Stimulated activated CD4-positive, alpha-beta T cell treated with anti-CD3 and anti-CD28 coated beads, Interleukin-12 subunit alpha, Interleukin-12 subunit beta, amount 100 ng/mL, for 48 hours (primary cell): ENCODE results near the gene C2CD3.

Experiments used
- DNase-seq, 3 donors: peaks; one replicate each; pipeline ENCODE4 v3.0.0-alpha.2; 2020; ENCODE audit warnings: low read depth in 2 of 3, low spot score in 1 of 3

The C2CD3 gene

DNA sequence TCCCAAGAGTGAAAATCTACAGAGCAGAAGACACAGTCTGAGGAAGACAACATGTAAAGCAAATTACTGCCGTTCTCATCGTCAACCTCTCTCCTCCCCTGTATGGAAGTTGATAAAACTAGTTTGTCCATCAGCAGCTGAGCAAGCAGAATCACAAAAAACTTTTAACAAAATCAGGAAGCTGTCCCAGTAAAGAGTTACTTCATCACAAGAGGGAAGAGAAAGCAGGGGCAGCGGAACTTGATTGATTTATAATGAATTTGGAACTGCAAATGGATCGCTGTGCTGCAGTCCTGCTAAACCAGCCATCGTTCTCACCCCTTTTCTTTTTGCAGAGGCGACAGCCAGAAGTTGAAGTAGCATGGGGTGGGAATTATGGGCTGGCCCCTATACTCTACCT lies 148.3 kb downstream of the C2CD3 start:
- no peak for DNase-seq

DNA sequence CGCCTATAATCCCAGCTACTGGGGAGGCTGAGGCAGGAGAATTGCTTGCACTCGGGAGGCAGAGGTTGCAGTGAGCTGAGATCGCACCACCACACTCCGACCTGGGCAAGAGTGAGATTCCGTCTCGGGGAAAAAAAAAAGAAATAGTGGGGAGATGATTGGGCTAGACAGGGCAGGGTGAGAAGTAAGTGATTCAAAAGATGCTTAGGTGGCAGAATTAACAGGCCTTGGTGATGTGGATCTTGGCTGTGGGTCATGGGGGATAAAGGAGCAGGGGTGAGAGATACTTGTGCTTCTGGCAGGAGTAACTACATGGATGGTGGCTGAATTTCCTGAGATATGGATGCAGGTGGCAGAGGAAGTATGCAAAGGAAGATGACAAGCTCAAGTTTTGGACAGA lies 148.8 kb downstream of the C2CD3 start:
- no peak for DNase-seq

DNA sequence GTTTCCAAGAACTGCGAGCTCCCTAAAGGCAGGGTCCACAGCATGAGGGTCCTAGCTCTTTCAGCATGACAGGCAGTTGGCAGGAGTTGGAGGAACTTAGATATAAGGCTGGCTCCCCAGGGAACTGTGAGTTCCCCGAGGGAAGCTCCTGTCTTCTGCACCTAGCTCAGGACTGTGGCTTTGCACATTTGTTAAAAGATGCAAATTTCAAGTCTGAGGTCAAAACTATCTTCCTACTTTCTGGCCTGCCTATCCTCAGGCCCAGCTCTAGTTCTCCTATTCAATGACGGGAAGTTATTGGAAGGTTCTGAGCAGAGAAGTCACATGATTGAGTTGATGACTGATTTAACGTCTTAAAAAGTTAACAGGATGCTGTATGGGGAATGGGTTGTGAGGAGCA lies 150.3 kb downstream of the C2CD3 start:
- DNase-seq = no peak

DNA sequence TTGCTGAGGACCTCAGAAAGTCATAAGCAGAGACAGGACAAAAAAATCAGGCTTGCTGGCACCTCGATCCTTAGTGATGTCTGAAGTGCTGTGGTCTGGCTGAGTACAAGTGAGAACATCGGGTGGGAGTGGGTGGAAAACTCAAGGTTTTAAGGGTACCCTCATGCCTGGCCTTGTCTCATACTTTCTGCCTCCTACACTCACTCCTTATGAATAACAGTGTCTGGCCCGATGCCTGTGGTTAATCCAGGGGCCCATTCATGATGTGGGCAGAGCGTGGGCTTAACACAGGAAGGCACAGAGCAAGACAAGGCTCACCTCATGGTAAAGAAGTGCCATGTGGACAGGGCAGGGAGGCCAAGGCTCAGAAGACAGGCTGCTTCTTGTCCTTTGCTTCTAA lies 150.9 kb downstream of the C2CD3 start:
- DNase-seq = peak; percentile 68 to 77 (median 74)

DNA sequence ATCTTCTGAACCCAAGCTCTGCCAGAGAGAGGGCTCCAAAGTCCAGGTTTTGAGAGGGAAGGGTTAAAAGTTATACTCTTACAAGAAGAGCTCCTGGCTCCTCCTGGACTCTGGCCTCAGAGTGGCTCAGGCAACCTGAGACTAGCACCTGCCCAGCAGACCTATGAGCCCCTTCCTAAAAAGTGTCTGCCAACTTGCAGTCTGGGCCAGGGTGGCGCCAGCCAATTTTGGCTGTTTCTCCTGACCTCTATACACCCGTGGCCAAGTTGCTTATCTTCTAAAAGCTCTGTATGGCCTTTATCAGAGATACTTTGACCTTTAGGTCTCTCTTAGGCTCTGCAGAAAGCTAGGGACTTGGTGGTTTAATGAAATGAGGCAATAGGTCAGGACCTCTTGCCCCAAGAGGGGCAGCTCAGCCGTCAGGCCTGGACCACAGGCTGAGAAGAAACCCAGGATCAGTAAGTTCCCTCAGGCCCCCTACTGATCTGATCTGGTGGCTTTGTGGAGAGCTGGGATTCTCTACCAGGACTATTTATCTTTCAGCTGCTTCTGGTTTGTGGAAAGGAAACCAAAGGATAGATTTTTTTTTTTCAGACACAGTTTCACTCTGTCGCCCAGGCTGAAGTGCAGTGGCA lies 151.6 kb downstream of the C2CD3 start:
- no peak for DNase-seq

DNA sequence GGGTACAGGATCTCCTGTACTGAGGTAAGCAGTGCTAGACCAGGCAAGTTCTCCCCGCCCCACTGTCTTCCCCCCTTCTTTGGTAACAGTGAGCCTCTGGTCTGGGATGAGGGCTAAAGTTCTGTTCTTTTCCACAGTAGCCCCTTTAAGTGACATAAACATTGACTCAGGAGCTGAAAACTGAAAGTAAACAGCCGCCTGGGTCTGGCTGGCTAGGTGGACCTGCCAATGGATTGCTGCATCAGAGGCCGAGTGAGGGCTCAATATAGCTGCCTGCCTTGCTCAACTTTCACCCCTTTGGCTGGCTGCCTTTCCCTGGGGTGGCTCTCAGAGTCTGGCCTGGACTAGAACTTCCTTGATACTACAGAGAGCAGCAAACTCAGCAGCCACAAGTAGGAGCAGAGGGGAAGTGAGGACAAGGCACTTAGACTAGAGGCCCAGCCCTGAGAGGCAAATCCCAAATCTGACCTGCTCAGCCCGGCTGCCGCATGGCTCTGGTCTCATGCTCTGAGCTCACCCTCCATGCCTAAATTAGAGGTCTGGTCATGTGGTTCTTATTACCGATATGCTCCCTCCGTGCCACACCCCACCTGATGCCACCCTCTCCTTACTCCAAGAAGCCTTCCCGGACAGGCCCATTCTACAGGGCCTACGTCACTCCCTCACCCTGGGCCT lies 152.3 kb downstream of the C2CD3 start:
- no peak for DNase-seq

DNA sequence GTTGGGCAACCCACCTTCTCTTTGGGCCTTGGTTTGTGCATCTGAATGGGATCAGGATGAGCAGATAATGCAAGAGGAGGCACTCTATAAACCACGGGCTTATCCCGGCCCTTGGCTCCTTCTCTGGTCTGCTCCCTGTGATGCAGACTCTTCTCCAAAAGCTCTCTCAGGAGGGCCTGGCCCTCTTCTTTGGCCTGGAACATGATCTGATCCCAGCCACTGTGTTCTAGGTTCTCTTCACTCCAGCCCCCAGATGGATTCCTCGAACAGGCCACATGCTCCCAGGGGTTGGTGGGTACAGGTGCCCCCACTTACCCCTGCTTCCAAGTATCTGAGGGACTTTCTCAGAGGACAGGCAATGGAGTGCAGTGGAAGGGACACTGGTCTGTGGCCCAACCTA lies 153.2 kb downstream of the C2CD3 start:
- no peak for DNase-seq

DNA sequence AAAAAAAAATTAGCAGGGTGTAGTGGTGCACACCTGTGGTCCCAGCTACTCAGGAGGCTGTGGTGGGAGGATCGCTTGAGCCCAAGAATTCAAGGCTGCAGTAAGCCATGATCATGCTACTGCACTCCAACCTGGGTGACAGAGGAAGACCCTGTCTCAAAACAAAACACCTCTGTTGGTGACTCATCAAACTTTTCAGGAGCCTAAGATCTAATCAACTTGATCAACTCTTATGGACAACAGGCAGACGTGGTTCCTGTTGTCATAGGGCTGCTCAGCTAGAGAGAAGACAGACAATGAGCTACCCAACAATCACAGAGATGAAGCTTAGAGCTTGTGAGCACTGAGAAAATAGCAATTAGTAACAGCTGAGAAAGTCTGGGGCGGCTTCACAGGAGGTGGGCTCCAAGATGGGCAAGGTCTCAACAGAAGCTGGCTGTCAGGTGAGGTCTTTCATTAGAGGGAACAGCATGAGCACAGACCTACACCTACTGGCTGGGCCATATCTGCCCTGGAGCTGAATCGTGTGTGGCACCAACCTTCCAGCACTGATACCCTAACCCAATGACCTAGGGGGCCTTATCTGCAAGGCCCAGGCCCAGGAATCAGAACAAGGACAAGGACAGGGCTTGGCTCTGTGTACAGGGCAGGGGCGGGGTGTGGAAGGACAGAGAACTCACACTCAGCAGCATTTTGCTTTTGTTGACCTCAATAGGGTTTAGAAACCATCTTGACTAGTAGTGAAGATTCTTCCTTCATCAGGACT lies 154.7 kb downstream of the C2CD3 start:
- DNase-seq = no peak

DNA sequence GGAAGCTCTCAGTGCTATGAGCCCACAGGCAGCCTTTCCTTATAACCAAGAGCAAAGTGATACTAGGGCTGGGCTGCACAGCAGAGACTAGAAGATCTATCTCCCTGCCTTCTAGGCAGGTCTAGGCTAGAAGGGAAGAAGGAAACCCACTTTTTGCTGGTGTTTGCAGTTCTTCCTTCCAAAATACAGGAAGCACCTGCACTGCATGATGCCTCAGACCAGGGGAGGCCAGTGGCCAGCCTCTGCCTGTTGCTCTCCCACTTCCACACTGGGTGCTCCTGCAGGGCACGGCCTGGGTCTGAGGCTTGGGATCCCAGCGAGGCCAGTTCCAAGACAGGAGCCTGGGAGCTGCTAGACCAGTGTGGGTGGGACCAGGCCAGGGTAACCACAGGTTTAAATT lies 155.9 kb downstream of the C2CD3 start:
- no peak for DNase-seq

DNA sequence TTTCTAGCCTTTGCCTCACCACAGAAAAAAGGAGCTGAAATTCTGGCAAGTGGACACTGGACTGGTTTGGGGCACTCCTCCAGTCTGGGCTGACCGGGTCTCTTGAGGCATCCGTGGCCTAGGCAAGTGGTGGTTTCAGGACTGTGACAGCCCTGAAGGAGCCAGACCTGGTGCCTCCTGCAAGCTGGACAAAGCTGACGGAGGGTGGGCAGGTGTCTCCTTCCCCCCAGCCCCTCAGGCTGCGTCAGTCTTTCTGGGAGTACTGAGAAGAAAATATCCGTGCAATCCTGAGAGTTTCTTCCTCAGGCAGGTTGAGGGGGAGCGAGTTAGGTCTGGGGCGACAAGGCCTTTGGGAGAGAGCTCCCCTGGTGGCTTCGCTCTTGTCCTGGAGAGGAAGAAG lies 157.7 kb downstream of the C2CD3 start:
- DNase-seq = no peak

DNA sequence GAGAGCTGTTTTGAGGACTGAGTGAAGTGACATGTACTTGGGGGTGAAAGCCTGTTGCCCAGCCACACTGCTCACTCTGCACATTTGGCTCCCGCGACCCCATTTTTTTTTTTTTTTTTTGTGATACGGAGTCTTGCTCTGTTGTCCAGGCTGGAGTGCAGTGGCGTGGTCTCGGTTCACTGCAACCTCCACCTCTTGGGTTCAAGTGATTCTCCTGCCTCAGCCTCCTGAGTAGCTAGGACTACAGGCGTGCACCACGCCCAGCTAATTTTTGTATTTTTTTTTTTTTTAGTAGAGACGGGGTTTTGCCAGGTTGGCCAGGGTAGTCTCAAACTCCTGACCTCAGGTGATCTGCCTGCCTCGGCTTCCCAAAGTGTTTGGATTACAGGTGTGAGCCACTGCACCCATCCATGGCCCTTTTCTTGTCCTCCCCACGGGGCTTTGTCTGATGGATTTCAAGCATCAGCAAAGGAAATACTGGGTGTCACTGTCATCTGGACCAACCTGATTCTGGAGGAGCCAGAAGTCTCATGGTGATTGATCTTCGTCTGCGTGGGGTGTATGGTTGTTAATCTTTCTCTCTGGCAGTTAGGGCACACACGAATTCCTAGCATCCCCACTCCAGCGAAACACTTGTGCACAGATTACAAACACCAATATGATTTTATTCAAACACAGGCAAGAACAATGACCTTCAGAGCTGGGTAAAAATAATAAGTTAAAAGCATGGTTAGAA lies 158.6 kb downstream of the C2CD3 start:
- DNase-seq = no peak

DNA sequence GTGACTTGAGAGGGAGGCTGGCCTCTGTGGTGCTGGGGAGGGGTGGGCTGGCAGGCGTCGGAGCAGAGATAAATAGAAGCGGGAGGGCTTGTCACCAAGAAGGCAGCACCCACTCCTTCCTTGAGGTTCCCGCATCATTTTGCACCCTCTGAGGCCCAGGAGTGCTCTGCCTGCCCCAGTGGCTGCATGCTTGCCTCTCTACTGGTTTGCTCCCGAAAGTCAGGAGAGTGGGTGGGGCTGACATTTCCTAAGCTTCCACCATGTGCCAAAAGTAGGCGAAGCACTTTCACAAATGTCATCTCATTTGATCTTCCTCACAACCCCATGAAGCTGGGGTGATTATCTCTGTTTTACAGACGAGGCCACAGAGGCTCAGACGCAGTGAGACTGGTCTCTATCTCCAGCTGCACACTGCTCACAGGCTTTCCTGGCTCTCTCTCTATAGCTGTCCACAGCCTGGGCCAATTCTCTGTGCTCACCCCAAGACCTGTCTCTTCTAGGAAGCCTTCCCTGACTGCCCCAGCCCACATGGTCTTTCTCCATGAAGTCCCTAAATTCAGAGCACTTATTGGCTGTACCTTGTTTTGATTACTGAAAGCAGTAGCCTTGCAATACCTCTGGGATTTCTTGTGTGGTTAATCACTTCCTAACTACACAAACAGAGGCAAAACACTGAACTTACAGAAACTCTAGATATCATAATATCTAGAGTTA lies 159.3 kb downstream of the C2CD3 start:
- DNase-seq = peak; percentile 42 to 64 (median 59)

DNA sequence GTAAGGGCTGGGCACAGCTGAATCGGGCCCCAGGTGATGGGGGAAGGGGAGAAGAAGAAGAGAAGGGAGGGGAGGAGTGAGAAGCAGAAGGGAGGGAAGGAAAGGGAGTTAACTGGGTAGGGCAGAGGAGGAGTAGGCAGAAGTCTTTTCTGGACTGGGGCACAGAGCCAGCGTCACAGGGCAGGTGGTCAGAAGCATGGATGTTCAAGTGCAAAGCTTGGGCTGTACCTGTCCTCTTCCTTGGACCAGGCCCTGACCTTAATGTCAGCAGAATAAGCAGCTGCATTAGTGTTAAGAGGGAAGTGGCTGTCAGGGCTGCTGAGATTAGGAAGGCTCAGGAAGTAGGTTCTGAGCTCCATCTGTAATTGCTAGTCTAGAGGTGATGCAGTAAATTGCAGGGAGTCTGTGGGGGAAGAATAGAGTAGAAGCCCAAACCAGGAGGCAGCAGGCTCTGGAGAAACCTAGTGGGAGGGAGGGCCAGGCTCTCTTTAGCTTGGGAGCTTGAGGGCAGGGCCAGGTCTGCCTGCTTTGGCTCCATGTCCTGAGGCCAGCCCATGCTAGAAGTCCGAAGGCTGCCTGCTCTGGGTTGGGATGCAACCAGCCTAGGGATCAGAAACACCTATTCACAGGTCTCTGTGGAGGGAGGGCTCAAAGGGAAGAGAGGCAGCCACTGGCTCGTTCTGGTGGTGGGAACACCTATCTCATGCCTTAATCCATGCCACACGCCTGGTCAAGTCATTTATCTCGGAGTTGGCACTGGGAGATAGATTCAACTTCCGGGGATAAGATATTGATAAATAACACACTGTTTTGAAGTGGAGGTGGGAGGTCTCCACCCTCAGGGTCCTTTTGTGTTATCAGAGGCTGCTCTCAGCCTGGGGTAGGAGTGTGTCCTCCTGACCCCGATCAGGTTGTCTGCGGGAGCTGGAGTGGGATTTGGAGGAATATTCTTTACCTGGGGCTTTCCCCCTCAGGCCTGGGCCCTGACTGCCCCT lies 160.2 kb downstream of the C2CD3 start:
- no peak for DNase-seq

DNA sequence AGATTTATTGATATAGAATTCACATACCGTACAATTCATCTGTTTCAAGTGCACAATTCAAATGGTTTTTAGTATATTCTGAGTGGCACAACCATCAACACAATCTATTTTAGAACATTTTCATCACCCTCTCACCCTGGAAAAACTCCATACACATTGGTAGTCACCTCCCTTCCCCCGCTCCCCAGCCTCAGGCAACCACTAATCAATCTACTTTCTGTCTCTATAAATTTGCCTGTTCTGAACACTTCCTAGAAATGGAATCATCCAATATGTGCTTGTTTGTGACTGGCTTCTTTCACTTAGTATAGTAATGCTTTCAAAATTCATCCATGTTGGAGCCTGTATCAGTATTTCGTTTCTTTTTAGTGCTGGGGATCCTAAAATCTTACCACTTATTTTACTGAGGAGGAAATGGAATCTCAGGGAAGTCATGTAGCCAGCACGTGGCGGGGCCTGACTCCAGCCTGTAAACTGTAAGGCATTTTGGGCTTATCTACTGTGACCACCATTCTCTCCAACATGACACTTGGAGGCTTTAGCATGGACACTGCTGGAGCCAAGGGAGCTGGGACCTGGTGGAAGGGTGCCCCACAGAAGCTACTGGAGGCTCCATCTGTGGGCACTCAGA lies 161.0 kb downstream of the C2CD3 start:
- peak in 1 of 3 donors; percentile 46 for DNase-seq

DNA sequence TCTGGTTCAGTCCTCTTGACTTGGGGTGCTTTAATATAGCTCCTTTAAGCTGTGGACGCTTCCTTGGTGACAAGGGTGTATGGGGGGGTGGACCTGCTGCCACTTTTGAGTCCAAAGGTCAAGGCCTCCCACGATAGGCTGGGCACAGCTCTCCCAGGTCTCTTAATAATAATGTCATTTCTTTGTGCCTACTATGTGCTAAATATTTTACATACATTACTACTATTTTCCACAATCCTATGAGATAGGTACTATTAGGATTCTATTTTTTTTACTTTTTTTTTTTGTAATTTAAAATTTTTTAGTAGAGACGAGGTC lies 161.6 kb downstream of the C2CD3 start:
- no peak for DNase-seq

DNA sequence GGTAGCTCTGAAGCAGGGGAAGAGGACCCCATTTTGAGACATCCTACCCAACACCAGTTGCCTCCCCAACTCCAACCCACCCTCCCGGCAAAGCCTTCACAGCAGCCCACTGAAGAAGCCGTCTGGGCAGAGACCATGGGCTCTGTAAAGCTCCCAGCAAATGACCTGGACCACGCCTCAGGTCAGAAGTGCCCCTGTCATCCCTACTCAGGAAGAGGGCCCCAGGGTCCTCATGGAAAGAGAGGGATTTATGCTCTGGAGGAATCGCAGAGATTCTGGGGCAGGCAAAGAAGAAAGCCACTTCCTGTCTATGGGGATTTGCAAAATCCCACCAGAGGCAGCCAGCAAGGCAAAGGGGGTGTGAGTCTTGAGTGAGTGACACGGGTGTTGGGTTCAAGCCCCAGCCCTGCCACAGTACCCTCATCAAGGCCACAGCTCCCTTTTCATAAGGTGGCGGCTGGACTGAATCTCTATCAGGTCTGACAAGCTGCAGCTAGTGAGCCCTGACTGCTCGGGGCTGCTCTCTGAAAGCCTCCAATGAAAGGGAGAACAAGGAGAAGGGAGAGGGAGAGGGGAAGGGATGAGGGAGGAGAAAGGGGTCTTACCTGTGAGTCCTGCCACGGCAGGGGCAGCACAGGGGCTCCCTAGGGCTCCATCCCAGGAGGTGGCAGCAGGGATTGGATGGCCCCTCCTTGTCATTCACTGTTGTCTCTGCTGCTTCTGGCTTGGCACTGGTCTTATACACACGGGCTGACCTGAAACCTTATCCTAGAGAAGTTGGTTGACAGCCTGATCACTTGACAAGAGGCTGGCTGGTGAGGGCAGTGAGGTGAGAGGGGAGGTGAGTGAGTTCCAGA lies 162.2 kb downstream of the C2CD3 start, which contains the start of gene UCP3:
Gene UCP3, minus strand, starts transcription at position 713 of the 857 bp plus-strand sequence. CDS start 2,043 bp downstream, outside the sequence.
- no peak for DNase-seq

DNA sequence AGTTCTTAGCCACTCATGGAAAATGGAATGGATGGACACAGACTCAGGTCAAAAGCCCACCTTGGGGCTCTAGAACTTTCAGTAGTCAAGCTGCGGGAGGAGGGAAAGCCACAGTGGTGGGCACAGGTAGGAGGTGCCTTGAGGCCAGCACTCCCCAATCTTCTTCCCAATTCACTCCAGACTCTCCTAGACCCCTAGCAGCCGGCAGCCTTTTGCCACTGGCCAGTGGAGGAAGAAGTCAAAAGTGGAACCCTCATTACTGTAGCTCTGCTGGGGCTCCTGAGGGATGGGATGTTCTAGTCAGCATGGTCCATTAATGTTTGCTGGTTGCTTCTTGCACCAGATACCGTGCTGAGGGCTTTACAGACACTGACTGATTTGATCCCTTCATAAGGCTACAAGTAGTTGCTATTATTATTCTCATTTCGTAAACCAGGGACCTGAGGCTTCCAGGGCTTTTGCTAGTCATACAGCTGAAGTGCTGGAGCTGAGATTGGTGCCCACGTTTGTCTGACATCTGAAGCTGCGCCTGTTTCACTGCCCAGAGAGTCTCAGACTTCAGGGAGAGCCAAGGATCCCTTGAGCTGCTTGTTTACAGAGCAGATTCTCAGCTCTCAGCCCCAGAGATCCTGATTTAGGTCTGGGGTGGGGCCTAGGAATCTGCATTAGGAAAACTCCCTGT lies 163.0 kb downstream of the C2CD3 start:
- no peak for DNase-seq

DNA sequence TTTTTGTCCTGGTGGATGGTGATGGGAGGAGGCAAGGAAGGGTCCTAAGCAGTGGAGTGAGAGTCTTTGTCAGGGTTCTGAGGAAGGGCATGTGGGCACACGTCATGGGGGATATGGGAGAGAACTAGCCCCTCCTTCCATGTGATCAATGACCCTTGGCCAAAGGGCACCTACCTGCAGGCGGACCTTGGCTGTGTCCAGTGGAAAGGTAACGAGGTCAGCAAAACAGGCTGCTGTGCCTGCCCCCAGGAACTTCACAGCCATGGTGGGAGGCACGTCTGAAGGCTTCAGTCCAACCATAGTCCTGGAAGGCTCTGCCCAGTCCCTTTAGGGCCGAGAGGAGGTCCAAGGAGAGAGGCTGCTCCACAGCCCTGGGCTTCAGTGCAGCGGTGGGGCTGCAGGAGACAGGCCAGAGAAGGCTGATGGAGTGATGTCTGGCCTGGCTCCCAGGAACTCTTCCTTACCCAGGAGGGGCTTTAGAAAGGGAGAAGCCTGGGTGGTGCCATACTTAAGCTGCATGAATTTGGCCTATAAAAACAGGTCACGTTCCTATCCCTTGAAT lies 164.0 kb downstream of the C2CD3 start:
- DNase-seq = no peak
